ENCODE results near the gene LRMDA. TPM values are rescaled to one million over a fixed set of nuclear protein-coding genes. Genes with fewer than 3 reads are reported as not detected.

The LRMDA gene
- total and polyA plus RNA-seq, 2 of the 13 experiments (the other 11 are each of a cell fraction or from before 2014, with no cell fraction given): 13.4 to 22.0 TPM

DNA sequence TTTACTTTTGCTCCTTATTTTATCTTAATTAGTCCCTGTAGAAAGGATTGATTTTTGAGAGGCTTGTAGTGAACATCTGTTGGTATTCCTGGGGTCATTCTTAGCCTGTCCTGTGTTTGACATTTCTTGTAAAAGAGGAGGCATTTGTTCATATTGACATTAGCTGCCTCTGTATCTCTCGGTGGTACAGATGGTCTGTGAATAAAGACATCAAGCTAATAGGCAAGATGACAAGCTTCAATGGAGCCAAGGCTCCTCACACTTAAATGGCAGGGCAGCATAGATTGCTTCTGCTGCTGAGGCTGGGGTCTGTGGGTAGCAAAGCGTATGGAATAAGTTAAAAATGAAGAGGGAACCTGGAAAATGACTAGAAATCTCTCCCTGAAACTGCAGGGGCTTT, 687.6 kb downstream of the LRMDA start:
- intact Hi-C loops (cut with micrococcal nuclease; ENCODE audit: unreplicated experiment): no loop called here
- TF ChIP-seq ELF4 (CRISPR knock-in tag; IDR thresholded peaks at IDR 0.05; ENCODE audit: borderline replicate concordance) (no peak), FUBP1 (CRISPR knock-in tag; IDR thresholded peaks at IDR 0.05; ENCODE audit: borderline replicate concordance) (no peak), ATAD3A (CRISPR knock-in tag; IDR thresholded peaks at IDR 0.05) (no peak)
- H3K4me3 ChIP-seq (replicated peaks in 1 of 3; ENCODE audit: insufficient read depth in 1 of 3, low read depth in 2 of 3, low read length in 3 of 3): no peak overlapping the region
- CTCF ChIA-PET (ENCODE audit: low intra/inter-chr PET ratio, low total read pairs): no interaction called here
- H3K9me3 ChIP-seq (ENCODE audit: low read length): no peaks in the 10 kb centered on the region
- H3K9ac ChIP-seq (ENCODE audit: insufficient read depth, low read depth, low read length): no peak overlapping the region
- H3K79me2 ChIP-seq (ENCODE audit: insufficient read depth, low read length): no peaks in the 10 kb centered on the region
- H3K27ac ChIP-seq (ENCODE audit: extremely low read length, insufficient read depth, low read length): no peak overlapping the region
- in situ Hi-C loops (cut with HindIII; ENCODE audit: extremely low pct_ligation_motif_present, low pct_unique_long_range_greater_than_20kb): no loop called here
- no peaks in the 10 kb centered on the region for H4K20me1 ChIP-seq (ENCODE audit: insufficient read depth, low read length)
- no peaks in the 10 kb centered on the region for H3K36me3 ChIP-seq (replicated peaks in 1 of 2; ENCODE audit: control insufficient read depth in 1 of 2, insufficient read depth in 2 of 2, low read length in 2 of 2)
- BruUV-seq (replicated peaks): no TSS peak
- WGBS (ENCODE audit: low lambda C conversion rate): 94% methylated on average over 2 of the region's 2 CpGs
- DNase-seq (ENCODE audit: low spot score): no peak
- no peaks in the 10 kb centered on the region for H3K27me3 ChIP-seq (ENCODE audit: control insufficient read depth in 1 of 2, insufficient read depth in 2 of 2, low read length in 2 of 2)
- POLR2A ChIA-PET: no interaction called here
- ATAC-seq: no peak
- no peak overlapping the region for H2AFZ ChIP-seq (ENCODE audit: low read length)
- FAIRE-seq: no peak
- H3K4me2 ChIP-seq (ENCODE audit: low read depth, low read length): no peak overlapping the region
- peaks cover 20% of the 10 kb centered on the region for H3K4me1 ChIP-seq (ENCODE audit: insufficient read depth, low read length)

DNA sequence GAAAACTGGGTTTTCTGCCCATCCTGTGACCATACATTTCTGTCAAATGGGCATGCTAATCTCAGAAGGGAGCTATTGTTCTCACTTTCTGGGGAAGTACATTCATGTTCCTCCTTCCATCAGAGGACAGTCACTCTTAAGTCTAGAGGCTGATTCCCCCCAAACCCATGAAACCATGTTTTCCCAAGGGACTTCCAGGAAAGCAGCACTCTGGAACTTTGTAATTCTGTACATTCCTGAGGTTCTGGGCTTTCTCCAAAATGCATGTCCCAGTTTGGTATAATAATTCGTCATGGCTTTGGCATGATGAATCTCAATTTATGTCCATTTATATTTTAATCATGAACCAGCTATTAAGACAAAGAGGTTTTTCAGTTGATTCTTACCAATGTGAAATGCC, 688.1 kb downstream of the LRMDA start:
- no peak overlapping the region for H3K27ac ChIP-seq (ENCODE audit: extremely low read length, insufficient read depth, low read length)
- BruUV-seq (replicated peaks): no TSS peak
- ChIA-PET CTCF (ENCODE audit: low intra/inter-chr PET ratio, low total read pairs) (no interaction called here), POLR2A (no interaction called here)
- peaks cover 15% of the 10 kb centered on the region for H3K4me1 ChIP-seq (ENCODE audit: insufficient read depth, low read length)
- no peaks in the 10 kb centered on the region for H3K27me3 ChIP-seq (ENCODE audit: control insufficient read depth in 1 of 2, insufficient read depth in 2 of 2, low read length in 2 of 2)
- WGBS (ENCODE audit: low lambda C conversion rate): 89% methylated on average over 1 of the region's 1 CpG
- DNase-seq (ENCODE audit: low spot score) (no peak), FAIRE-seq (no peak), ATAC-seq (no peak)
- no peak overlapping the region for H3K9ac ChIP-seq (ENCODE audit: insufficient read depth, low read depth, low read length)
- intact Hi-C loops (cut with micrococcal nuclease; ENCODE audit: unreplicated experiment): no loop called here
- H2AFZ ChIP-seq (ENCODE audit: low read length): no peak overlapping the region
- no peaks in the 10 kb centered on the region for H3K9me3 ChIP-seq (ENCODE audit: low read length)
- H3K4me3 ChIP-seq (replicated peaks in 1 of 3; ENCODE audit: insufficient read depth in 1 of 3, low read depth in 2 of 3, low read length in 3 of 3): no peak overlapping the region
- H3K79me2 ChIP-seq (ENCODE audit: insufficient read depth, low read length): no peaks in the 10 kb centered on the region
- no peaks in the 10 kb centered on the region for H4K20me1 ChIP-seq (ENCODE audit: insufficient read depth, low read length)
- no peak overlapping the region for H3K4me2 ChIP-seq (ENCODE audit: low read depth, low read length)
- no peaks in the 10 kb centered on the region for H3K36me3 ChIP-seq (replicated peaks in 1 of 2; ENCODE audit: control insufficient read depth in 1 of 2, insufficient read depth in 2 of 2, low read length in 2 of 2)
- in situ Hi-C loops (cut with HindIII; ENCODE audit: extremely low pct_ligation_motif_present, low pct_unique_long_range_greater_than_20kb): no loop called here
- TF ChIP-seq ZNF615 (CRISPR knock-in tag; IDR thresholded peaks at IDR 0.05; ENCODE audit: borderline replicate concordance): no peak
- no peak for TF ChIP-seq TRIM24 (CRISPR knock-in tag; IDR thresholded peaks at IDR 0.05)
- no peak for TF ChIP-seq NFRKB (IDR thresholded peaks at IDR 0.05)
- TF ChIP-seq, protein P1, sequence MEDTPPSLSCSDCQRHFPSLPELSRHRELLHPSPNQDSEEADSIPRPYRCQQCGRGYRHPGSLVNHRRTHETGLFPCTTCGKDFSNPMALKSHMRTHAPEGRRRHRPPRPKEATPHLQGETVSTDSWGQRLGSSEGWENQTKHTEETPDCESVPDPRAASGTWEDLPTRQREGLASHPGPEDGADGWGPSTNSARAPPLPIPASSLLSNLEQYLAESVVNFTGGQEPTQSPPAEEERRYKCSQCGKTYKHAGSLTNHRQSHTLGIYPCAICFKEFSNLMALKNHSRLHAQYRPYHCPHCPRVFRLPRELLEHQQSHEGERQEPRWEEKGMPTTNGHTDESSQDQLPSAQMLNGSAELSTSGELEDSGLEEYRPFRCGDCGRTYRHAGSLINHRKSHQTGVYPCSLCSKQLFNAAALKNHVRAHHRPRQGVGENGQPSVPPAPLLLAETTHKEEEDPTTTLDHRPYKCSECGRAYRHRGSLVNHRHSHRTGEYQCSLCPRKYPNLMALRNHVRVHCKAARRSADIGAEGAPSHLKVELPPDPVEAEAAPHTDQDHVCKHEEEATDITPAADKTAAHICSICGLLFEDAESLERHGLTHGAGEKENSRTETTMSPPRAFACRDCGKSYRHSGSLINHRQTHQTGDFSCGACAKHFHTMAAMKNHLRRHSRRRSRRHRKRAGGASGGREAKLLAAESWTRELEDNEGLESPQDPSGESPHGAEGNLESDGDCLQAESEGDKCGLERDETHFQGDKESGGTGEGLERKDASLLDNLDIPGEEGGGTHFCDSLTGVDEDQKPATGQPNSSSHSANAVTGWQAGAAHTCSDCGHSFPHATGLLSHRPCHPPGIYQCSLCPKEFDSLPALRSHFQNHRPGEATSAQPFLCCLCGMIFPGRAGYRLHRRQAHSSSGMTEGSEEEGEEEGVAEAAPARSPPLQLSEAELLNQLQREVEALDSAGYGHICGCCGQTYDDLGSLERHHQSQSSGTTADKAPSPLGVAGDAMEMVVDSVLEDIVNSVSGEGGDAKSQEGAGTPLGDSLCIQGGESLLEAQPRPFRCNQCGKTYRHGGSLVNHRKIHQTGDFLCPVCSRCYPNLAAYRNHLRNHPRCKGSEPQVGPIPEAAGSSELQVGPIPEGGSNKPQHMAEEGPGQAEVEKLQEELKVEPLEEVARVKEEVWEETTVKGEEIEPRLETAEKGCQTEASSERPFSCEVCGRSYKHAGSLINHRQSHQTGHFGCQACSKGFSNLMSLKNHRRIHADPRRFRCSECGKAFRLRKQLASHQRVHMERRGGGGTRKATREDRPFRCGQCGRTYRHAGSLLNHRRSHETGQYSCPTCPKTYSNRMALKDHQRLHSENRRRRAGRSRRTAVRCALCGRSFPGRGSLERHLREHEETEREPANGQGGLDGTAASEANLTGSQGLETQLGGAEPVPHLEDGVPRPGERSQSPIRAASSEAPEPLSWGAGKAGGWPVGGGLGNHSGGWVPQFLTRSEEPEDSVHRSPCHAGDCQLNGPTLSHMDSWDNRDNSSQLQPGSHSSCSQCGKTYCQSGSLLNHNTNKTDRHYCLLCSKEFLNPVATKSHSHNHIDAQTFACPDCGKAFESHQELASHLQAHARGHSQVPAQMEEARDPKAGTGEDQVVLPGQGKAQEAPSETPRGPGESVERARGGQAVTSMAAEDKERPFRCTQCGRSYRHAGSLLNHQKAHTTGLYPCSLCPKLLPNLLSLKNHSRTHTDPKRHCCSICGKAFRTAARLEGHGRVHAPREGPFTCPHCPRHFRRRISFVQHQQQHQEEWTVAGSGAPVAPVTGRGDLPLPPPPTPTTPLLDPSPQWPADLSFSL (CRISPR knock-in tag; IDR thresholded peaks at IDR 0.05): no peak
- TF ChIP-seq JUN (CRISPR knock-in tag; IDR thresholded peaks at IDR 0.05): no peak
- TF ChIP-seq SNAI1 (CRISPR knock-in tag; IDR thresholded peaks at IDR 0.05; ENCODE audit: borderline replicate concordance): no peak
- no peak for TF ChIP-seq SRSF1 (optimal IDR thresholded peaks at IDR 0.05; ENCODE audit: low read depth, low read length)
- no peak for TF ChIP-seq ZNF790 (CRISPR knock-in tag; IDR thresholded peaks at IDR 0.05; ENCODE audit: borderline replicate concordance)
- TF ChIP-seq MIXL1 (CRISPR knock-in tag; IDR thresholded peaks at IDR 0.05): no peak

All from HepG2 (cell line).